ENCODE data around the gene TMEM116. TPM values are rescaled to one million over a fixed set of nuclear protein-coding genes. Genes with fewer than 3 reads are reported as not detected.

The TMEM116 gene
- total RNA-seq, 1 donor from 2014 or later: 9.7 TPM

DNA sequence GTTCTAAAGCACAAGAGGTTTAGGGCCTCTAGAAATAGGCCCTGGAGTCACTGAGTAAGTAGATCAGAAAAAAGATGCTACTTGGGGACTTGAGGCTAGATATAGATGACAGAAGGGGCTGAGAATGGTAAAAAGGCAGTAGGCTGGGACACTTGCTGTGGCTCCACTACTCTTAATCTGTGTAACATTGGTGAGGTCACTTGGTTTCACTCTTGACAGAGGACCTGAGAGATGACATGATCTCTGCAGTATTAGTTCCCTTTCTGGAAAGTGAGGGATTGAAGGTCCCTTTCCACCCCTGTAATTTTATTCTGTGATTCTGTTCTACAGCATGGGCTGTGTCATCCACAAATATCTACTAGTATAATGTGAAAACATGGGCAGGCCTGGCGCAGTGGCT is 131.2 kb downstream of the TMEM116 start:
- Mint-ChIP-seq H3K27ac (no peak overlapping the region), H3K9me3 (no peaks in the 10 kb centered on the region), H3K27me3 (no peaks in the 10 kb centered on the region), H3K4me1 (no peaks in the 10 kb centered on the region), H3K36me3 (ENCODE audit: low read depth) (peaks cover 59% of the 10 kb centered on the region), H3K4me3 (no peak overlapping the region)
- intact Hi-C loops (cut with micrococcal nuclease): no loop called here
- DNase-seq: no peak

Other genes starting within 250 kb of the TMEM116 start
- gene ALDH2, start 246.2 kb downstream of the TMEM116 start, total RNA-seq: 0.09 and 0.21 TPM in 2 replicates
- 76.0 and 80.2 TPM in 2 replicates for gene MAPKAPK5, start 170.9 kb downstream of the TMEM116 start, total RNA-seq
- gene ERP29, start 261 bp upstream of the TMEM116 start, total RNA-seq: 56.6 and 60.9 TPM in 2 replicates
- 60.0 and 62.1 TPM in 2 replicates for gene NAA25, start 95.6 kb upstream of the TMEM116 start, total RNA-seq
- gene TRAFD1, start 112.4 kb upstream of the TMEM116 start, total RNA-seq: 45.6 and 48.3 TPM in 2 replicates

Measured in activated CD4-positive, alpha-beta T cell treated with anti-CD3 and anti-CD28 coated beads, Interleukin-2, amount 10 ng/mL, durations not matched to agents 24 days and 14 days (primary cell).